HepG2 (cell line): ENCODE measurements around the gene UBFD1. TPM values are rescaled to one million over a fixed set of nuclear protein-coding genes. Genes with fewer than 3 reads are reported as not detected.

Experiments used
- ARID2 ChIP-seq: sonication (generic); formaldehyde crosslinking; IDR thresholded peaks from 2 replicates; pipeline ENCODE4 v1.8.1; 2022; ENCODE audit warnings: mild to moderate bottlenecking, missing genetic modification reagents, borderline replicate concordance
- ATF7-NPFF ChIP-seq: sonication (generic); formaldehyde crosslinking; IDR thresholded peaks from 2 replicates; pipeline ENCODE4 v1.8.1; 2023; ENCODE audit warnings: mild to moderate bottlenecking, low read depth, missing genetic modification reagents, moderate library complexity
- CBX2 ChIP-seq, 2 experiments: fragments of 200-600 bp in 1 of 2; sonication (generic); formaldehyde crosslinking in 1 of 2; IDR thresholded peaks; 2 replicates each; pipeline versions ENCODE4 v1.7.0 to v1.8.1; 2018 to 2022; ENCODE audit warnings: low read depth in 2 of 2, low read length in 1 of 2, mild to moderate bottlenecking in 1 of 2, missing genetic modification reagents in 1 of 2
- KDM5A ChIP-seq: fragments of 200-600 bp; sonication (generic); IDR thresholded peaks from 2 replicates; pipeline ENCODE4 v1.7.0; 2018; ENCODE audit warnings: antibody characterized with exemption, mild to moderate bottlenecking, low read length, borderline replicate concordance
- KLF16 ChIP-seq, 2 experiments: sonication (generic) in 1 of 2; formaldehyde crosslinking in 1 of 2; IDR thresholded peaks; 2 replicates each; pipeline versions ENCODE4 v1.6.1 to v1.8.0; 2016 to 2023; ENCODE audit warnings: missing genetic modification reagents in 2 of 2, missing compliant biosample characterization in 1 of 2
- MEIS1 ChIP-seq: sonication (generic); formaldehyde crosslinking; IDR thresholded peaks from 2 replicates; pipeline ENCODE4 v1.9.0; 2021; ENCODE audit warnings: mild to moderate bottlenecking, missing genetic modification reagents, moderate library complexity, borderline replicate concordance
- MEIS2 ChIP-seq: sonication (generic); formaldehyde crosslinking; IDR thresholded peaks from 2 replicates; pipeline ENCODE4 v1.9.0; 2021; ENCODE audit warnings: mild to moderate bottlenecking, missing genetic modification reagents
- MXD1 ChIP-seq: sonication (generic); formaldehyde crosslinking; IDR thresholded peaks from 2 replicates; pipeline ENCODE4 v1.4.0; 2020; ENCODE audit warnings: mild to moderate bottlenecking, missing genetic modification reagents
- NRL ChIP-seq: sonication (generic); formaldehyde crosslinking; IDR thresholded peaks from 2 replicates; pipeline ENCODE4 v1.5.0; 2020; ENCODE audit warnings: missing genetic modification reagents, mild to moderate bottlenecking, moderate library complexity, borderline replicate concordance
- POGK ChIP-seq: sonication (generic); formaldehyde crosslinking; conservative IDR thresholded peaks from 2 replicates; pipeline ENCODE4 v1.8.0; 2022; ENCODE audit warnings: mild to moderate bottlenecking, moderate library complexity, missing genetic modification reagents
- RAD21 ChIP-seq: fragments of 450-650 bp; formaldehyde crosslinking; IDR thresholded peaks from 2 replicates; pipeline ENCODE4 v1.5.0; 2020; ENCODE audit warnings: mild to moderate bottlenecking
- REPIN1 ChIP-seq: sonication (generic); formaldehyde crosslinking; IDR thresholded peaks from 2 replicates; pipeline ENCODE4 v1.8.0; 2022; ENCODE audit warnings: missing genetic modification reagents, low read depth, mild to moderate bottlenecking, borderline replicate concordance
- SNAPC2 ChIP-seq: sonication (generic); formaldehyde crosslinking; IDR thresholded peaks from 2 replicates; pipeline ENCODE4 v1.8.1; 2022; ENCODE audit warnings: mild to moderate bottlenecking, missing genetic modification reagents
- SP140L ChIP-seq: sonication (generic); formaldehyde crosslinking; IDR thresholded peaks from 2 replicates; pipeline ENCODE4 v1.4.0; 2020; ENCODE audit warnings: missing genetic modification reagents, borderline replicate concordance
- SP4 ChIP-seq: sonication (generic); formaldehyde crosslinking; IDR thresholded peaks from 2 replicates; pipeline ENCODE4 v1.8.1; 2023; ENCODE audit warnings: mild to moderate bottlenecking, missing genetic modification reagents
- ZNF136 ChIP-seq: sonication (generic); formaldehyde crosslinking; IDR thresholded peaks from 2 replicates; pipeline ENCODE4 v1.8.1; 2022; ENCODE audit warnings: low read depth, mild to moderate bottlenecking, moderate library complexity, missing genetic modification reagents
- ZNF224 ChIP-seq: sonication (generic); formaldehyde crosslinking; IDR thresholded peaks from 2 replicates; pipeline ENCODE4 v1.5.0; 2020; ENCODE audit warnings: mild to moderate bottlenecking, missing genetic modification reagents
- ZNF24 ChIP-seq: fragments of 450-650 bp; IDR thresholded peaks from 2 replicates; pipeline ENCODE4 v1.6.1; 2017; ENCODE audit warnings: antibody characterized with exemption, mild to moderate bottlenecking
- ZNF530 ChIP-seq: sonication (generic); formaldehyde crosslinking; IDR thresholded peaks from 2 replicates; pipeline ENCODE4 v1.5.0; 2020; ENCODE audit warnings: low read depth, mild to moderate bottlenecking, missing genetic modification reagents
- ZNF761 ChIP-seq: sonication (generic); formaldehyde crosslinking; conservative IDR thresholded peaks from 2 replicates; pipeline ENCODE4 v1.4.0; 2020; ENCODE audit warnings: mild to moderate bottlenecking, missing genetic modification reagents
- ZNF773 ChIP-seq: sonication (generic); formaldehyde crosslinking; IDR thresholded peaks from 2 replicates; pipeline ENCODE4 v1.4.0; 2020; ENCODE audit warnings: missing genetic modification reagents, borderline replicate concordance
- ZSCAN25 ChIP-seq: sonication (generic); formaldehyde crosslinking; IDR thresholded peaks from 2 replicates; pipeline ENCODE4 v1.8.0; 2022; ENCODE audit warnings: mild to moderate bottlenecking, missing genetic modification reagents
- ZXDC ChIP-seq: sonication (generic); formaldehyde crosslinking; IDR thresholded peaks from 2 replicates; pipeline ENCODE4 v1.5.0; 2020; ENCODE audit warnings: mild to moderate bottlenecking, missing genetic modification reagents
- polyA plus RNA-seq, 8 experiments: library from polyadenylated mRNA; depleted of rRNA in 3 of 8; stranded (reverse) in 7 of 8; unstranded in 1 of 8; fragments of >200 nt; fragmentation: Illumina TruSeq in 4 of 8; extraction: Trizol in 4 of 8; gene quantifications; 2 replicates each; pipeline versions ENCODE4 v1.2.1 to v1.2.3, GENCODE V29; 2011 to 2016; ENCODE audit warnings: low read depth in 4 of 8, missing spikeins in 1 of 8, mixed read lengths in 1 of 8; ENCODE audit not compliant: insufficient read depth in 1 of 8
- total RNA-seq, 5 experiments: library from RNA; depleted of rRNA; stranded (reverse); fragments of >200 nt; fragmentation: Illumina TruSeq; extraction: Trizol; gene quantifications; 2 replicates each; pipeline ENCODE4 v1.2.3, GENCODE V29; 2016; ENCODE audit warnings: low read depth in 1 of 5

The UBFD1 gene
- total and polyA plus RNA-seq, 2 of the 13 experiments (the other 11 are each of a cell fraction or from before 2014, with no cell fraction given): 100 to 111 TPM

GRCh38 chr16:23557779-23558702 lies 514 bp downstream of the UBFD1 start (continued):
- TF ChIP-seq CBX2 (IDR thresholded peaks at IDR 0.05; ENCODE audit: low read depth, low read length) (no peak), CBX2 (CRISPR knock-in tag; IDR thresholded peaks at IDR 0.05; ENCODE audit: low read depth) (0 out of 2 replicates have a peak, but pooled peaks have one; percentile 49), ZNF24 (0 out of 2 replicates have a peak, but pooled peaks have one; percentile 3), ZNF530 (CRISPR knock-in tag) (no peak), ARID2 (CRISPR knock-in tag) (no peak; the same call in 1 of the 2 replicates), MEIS2 (CRISPR knock-in tag) (0 out of 2 replicates have a peak, but pooled peaks have one; percentile 41), ZNF761 (no peak), KDM5A (peak; percentile 89), SNAPC2 (peak; percentile 43; the same call in 1 of the 2 replicates), ATF7-NPFF (CRISPR knock-in tag) (peak; percentile 9; the same call in 1 of the 2 replicates), ZNF224 (no peak; the same call in 1 of the 2 replicates), REPIN1 (CRISPR knock-in tag) (no peak), NRL (CRISPR knock-in tag) (peak; percentile 14; the same call in 1 of the 2 replicates), MXD1 (CRISPR knock-in tag) (peak; percentile 57; the same call in 1 of the 2 replicates), SP140L (CRISPR knock-in tag) (no peak), RAD21 (CRISPR knock-in tag) (peak; percentile 13; the same call in 1 of the 2 replicates), POGK (CRISPR knock-in tag) (peak; percentile 35; the same call in 1 of the 2 replicates), SP4 (CRISPR knock-in tag) (no peak), ZNF136 (CRISPR knock-in tag) (no peak), ZSCAN25 (0 out of 2 replicates have a peak, but pooled peaks have one; percentile 44), ZXDC (peak; percentile 80; the same call in 1 of the 2 replicates), MEIS1 (CRISPR knock-in tag) (no peak), KLF16 (CRISPR knock-in tag; IDR thresholded peaks at IDR 0.05) (no peak), ZNF773 (CRISPR knock-in tag) (0 out of 2 replicates have a peak, but pooled peaks have one; percentile 11)
